Upper lobe of left lung (tissue), 4 donors: Measurements from ENCODE around the gene PHACTR1.

Experiments
- CTCF ChIP-seq, 6 experiments: fragments of 450-650 bp in 4 of 6; fragments of 200-600 bp in 2 of 6; sonication (generic) in 2 of 6; IDR thresholded peaks; one replicate each; pipeline ENCODE4 v1.5.1; 2016 to 2019; ENCODE audit warnings: antibody characterized with exemption in 6 of 6
- EP300 ChIP-seq, 4 donors: sonication (generic); formaldehyde crosslinking; IDR thresholded peaks; one replicate each; pipeline ENCODE4 v1.5.1; 2017; ENCODE audit warnings: antibody characterized with exemption in 4 of 4, control low read depth in 2 of 4

GRCh38 chr6:12832226-12832735 is 115.7 kb downstream of the PHACTR1 start:
- TF ChIP-seq CTCF (IDR thresholded peaks at IDR 0.05) (no peak), EP300 (IDR thresholded peaks at IDR 0.05) (no peak)
